ENCODE measurements around the gene CABP2.

Gene CABP2

DNA sequence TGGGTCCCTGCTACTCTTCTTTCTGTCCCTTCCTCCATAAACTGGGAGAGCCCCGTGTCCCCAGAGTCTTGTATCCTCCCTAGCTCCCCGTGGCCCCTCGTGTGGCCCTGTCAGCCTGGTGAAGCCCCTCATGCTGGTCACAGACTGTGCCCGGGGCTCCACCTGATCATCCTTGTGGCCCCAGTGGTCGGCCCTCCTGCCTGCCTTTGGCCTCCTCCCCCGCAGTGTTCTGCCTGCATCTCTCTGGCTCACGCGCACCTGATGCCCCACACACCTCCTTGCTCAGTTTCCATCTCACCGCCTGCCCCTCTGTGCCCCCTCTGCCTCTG, 1.2 kb upstream of the CABP2 start:
- H3K4me1 ChIP-seq (ENCODE audit: control insufficient read depth, insufficient read depth, low read length): no peaks in the 10 kb centered on the region
- H3K27ac ChIP-seq (ENCODE audit: extremely low read depth, low read depth, low read length): no peak overlapping the region
- ChIA-PET CTCF (no interaction called here), POLR2A (no interaction called here)
- H3K9me3 ChIP-seq (ENCODE audit: control insufficient read depth, insufficient read depth, low read depth, low read length): no peaks in the 10 kb centered on the region
- H3K36me3 ChIP-seq (ENCODE audit: control insufficient read depth in 2 of 2, insufficient read depth in 1 of 2, low read length in 2 of 2): no peaks in the 10 kb centered on the region
- TF ChIP-seq, protein P1, sequence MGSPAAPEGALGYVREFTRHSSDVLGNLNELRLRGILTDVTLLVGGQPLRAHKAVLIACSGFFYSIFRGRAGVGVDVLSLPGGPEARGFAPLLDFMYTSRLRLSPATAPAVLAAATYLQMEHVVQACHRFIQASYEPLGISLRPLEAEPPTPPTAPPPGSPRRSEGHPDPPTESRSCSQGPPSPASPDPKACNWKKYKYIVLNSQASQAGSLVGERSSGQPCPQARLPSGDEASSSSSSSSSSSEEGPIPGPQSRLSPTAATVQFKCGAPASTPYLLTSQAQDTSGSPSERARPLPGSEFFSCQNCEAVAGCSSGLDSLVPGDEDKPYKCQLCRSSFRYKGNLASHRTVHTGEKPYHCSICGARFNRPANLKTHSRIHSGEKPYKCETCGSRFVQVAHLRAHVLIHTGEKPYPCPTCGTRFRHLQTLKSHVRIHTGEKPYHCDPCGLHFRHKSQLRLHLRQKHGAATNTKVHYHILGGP (tag by site-specific recombination; IDR thresholded peaks at IDR 0.05): no peak
- TF ChIP-seq OSR2 (tag by site-specific recombination; IDR thresholded peaks at IDR 0.05) (no peak), ZNF302 (tag by site-specific recombination; IDR thresholded peaks at IDR 0.05; ENCODE audit: low read depth) (no peak), ZBTB20 (tag by site-specific recombination; IDR thresholded peaks at IDR 0.05) (no peak)
- TF ChIP-seq, protein P2, sequence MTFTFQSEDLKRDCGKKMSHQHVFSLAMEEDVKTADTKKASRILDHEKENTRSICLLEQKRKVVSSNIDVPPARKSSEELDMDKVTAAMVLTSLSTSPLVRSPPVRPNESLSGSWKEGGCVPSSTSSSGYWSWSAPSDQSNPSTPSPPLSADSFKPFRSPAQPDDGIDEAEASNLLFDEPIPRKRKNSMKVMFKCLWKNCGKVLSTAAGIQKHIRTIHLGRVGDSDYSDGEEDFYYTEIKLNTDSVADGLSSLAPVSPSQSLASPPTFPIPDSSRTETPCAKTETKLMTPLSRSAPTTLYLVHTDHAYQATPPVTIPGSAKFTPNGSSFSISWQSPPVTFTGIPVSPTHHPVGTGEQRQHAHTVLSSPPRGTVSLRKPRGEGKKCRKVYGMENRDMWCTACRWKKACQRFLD (tag by site-specific recombination; IDR thresholded peaks at IDR 0.05): no peak
- H3K4me3 ChIP-seq (ENCODE audit: low read depth, low read length): no peak overlapping the region

DNA sequence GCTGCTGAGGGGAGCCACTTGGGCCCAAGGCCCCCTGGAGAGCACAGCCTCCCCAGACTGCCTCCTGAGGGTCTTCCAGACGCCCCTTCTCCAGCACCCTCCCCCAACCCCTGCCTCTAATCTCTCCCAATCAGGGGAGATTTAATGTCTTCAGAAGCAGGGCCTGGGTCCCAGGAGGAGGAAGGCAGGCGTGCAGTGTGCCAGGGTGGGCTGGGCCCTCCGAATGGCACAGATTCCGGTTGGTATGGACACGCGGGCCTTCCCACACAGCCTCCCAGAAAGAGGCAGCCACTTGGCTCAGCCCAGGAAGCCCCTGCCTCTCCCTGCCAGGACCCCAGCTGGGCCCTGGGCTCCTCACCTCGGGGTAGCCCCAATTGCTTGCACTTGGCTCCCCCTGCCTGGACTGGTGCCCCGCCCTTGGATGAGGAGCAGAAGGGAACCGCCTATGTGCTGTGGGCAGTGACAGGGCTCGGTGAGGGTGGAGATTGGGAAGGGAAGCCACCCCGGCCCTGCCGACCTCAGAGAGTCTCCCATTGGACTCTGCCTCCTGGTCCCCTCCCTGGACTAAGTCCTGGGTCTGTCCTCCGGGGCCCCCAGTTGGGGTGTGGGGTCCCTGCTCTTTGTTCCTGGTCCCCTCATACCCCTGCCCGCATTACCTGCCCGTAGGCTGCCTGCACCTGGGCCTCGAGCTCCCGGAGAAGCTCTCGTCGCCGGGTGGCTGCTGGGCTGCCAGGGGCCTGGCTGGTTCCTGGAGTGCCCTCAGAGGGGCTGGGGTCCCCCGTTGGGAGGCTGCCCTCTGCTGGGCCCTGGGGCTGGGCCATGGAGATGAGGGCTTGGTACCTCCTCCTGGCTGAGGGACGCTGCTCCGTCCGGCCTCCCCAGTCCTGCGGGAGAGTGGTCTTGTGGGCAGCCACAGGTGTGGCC, 572 bp upstream of the CABP2 start:
- TF ChIP-seq KLF16 (tag by site-specific recombination; IDR thresholded peaks at IDR 0.05): no peak
- TF ChIP-seq, protein P3, sequence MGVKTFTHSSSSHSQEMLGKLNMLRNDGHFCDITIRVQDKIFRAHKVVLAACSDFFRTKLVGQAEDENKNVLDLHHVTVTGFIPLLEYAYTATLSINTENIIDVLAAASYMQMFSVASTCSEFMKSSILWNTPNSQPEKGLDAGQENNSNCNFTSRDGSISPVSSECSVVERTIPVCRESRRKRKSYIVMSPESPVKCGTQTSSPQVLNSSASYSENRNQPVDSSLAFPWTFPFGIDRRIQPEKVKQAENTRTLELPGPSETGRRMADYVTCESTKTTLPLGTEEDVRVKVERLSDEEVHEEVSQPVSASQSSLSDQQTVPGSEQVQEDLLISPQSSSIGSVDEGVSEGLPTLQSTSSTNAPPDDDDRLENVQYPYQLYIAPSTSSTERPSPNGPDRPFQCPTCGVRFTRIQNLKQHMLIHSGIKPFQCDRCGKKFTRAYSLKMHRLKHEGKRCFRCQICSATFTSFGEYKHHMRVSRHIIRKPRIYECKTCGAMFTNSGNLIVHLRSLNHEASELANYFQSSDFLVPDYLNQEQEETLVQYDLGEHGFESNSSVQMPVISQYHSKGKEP (tag by site-specific recombination; IDR thresholded peaks at IDR 0.05): no peak
- no peak for TF ChIP-seq REPIN1 (tag by site-specific recombination; IDR thresholded peaks at IDR 0.05; ENCODE audit: low read depth)
- TF ChIP-seq SP7 (tag by site-specific recombination; IDR thresholded peaks at IDR 0.05): no peak
- TF ChIP-seq, protein P4, sequence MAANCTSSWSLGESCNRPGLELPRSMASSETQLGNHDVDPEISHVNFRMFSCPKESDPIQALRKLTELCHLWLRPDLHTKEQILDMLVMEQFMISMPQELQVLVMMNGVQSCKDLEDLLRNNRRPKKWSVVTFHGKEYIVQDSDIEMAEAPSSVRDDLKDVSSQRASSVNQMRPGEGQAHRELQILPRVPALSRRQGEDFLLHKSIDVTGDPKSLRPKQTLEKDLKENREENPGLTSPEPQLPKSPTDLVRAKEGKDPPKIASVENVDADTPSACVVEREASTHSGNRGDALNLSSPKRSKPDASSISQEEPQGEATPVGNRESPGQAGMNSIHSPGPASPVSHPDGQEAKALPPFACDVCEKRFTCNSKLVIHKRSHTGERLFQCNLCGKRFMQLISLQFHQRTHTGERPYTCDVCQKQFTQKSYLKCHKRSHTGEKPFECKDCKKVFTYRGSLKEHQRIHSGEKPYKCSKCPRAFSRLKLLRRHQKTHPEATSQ (tag by site-specific recombination; IDR thresholded peaks at IDR 0.05): no peak
- no peak for TF ChIP-seq ZNF354C (tag by site-specific recombination; IDR thresholded peaks at IDR 0.05; ENCODE audit: borderline replicate concordance, low read depth)
- no peak for TF ChIP-seq ZNF48 (tag by site-specific recombination; IDR thresholded peaks at IDR 0.05)
- no peak for TF ChIP-seq ZNF837 (tag by site-specific recombination; IDR thresholded peaks at IDR 0.05)
- no peak for TF ChIP-seq KLF1 (tag by site-specific recombination; IDR thresholded peaks at IDR 0.05)
- H3K4me3 ChIP-seq (ENCODE audit: low read depth, low read length): no peak overlapping the region
- no peaks in the 10 kb centered on the region for H3K4me1 ChIP-seq (ENCODE audit: control insufficient read depth, insufficient read depth, low read length)
- POLR2A ChIA-PET: no interaction called here
- no peaks in the 10 kb centered on the region for H3K36me3 ChIP-seq (ENCODE audit: control insufficient read depth in 2 of 2, insufficient read depth in 1 of 2, low read length in 2 of 2)
- CTCF ChIA-PET: no interaction called here
- H3K27ac ChIP-seq (ENCODE audit: extremely low read depth, low read depth, low read length): no peak overlapping the region
- no peaks in the 10 kb centered on the region for H3K9me3 ChIP-seq (ENCODE audit: control insufficient read depth, insufficient read depth, low read depth, low read length)

DNA sequence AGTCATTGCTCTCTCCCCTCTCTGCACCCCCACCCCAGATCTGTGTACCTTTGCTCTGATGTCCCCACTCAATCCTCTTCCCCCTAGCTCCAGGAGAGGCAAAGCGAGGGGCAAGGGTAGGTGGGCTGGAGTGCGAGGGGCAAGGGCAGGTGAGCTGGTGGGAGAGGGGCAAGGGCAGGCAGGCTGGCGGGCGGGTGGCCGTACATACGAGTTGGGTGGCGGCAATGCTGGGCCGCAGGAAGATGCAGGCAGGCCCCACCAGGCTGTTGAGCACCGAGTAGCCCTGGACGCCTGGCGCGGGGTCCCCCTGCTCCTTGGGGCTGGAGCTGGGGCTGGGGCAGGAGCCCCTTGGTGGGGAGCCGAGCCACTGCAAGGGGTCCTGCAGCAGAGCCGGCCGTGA, 908 bp downstream of the CABP2 start:
- H3K36me3 ChIP-seq (ENCODE audit: control insufficient read depth in 2 of 2, insufficient read depth in 1 of 2, low read length in 2 of 2): no peaks in the 10 kb centered on the region
- H3K27ac ChIP-seq (ENCODE audit: extremely low read depth, low read depth, low read length): no peak overlapping the region
- H3K9me3 ChIP-seq (ENCODE audit: control insufficient read depth, insufficient read depth, low read depth, low read length): no peaks in the 10 kb centered on the region
- ChIA-PET POLR2A (no interaction called here), CTCF (no interaction called here)
- no peak overlapping the region for H3K4me3 ChIP-seq (ENCODE audit: low read depth, low read length)
- no peaks in the 10 kb centered on the region for H3K4me1 ChIP-seq (ENCODE audit: control insufficient read depth, insufficient read depth, low read length)
- TF ChIP-seq ZSCAN16 (tag by site-specific recombination; IDR thresholded peaks at IDR 0.05) (no peak), KLF10 (tag by site-specific recombination; IDR thresholded peaks at IDR 0.05) (no peak), KLF9 (tag by site-specific recombination; IDR thresholded peaks at IDR 0.05; ENCODE audit: low read depth) (no peak), GFI1B (tag by site-specific recombination; IDR thresholded peaks at IDR 0.05) (no peak)
- TF ChIP-seq, protein P5, sequence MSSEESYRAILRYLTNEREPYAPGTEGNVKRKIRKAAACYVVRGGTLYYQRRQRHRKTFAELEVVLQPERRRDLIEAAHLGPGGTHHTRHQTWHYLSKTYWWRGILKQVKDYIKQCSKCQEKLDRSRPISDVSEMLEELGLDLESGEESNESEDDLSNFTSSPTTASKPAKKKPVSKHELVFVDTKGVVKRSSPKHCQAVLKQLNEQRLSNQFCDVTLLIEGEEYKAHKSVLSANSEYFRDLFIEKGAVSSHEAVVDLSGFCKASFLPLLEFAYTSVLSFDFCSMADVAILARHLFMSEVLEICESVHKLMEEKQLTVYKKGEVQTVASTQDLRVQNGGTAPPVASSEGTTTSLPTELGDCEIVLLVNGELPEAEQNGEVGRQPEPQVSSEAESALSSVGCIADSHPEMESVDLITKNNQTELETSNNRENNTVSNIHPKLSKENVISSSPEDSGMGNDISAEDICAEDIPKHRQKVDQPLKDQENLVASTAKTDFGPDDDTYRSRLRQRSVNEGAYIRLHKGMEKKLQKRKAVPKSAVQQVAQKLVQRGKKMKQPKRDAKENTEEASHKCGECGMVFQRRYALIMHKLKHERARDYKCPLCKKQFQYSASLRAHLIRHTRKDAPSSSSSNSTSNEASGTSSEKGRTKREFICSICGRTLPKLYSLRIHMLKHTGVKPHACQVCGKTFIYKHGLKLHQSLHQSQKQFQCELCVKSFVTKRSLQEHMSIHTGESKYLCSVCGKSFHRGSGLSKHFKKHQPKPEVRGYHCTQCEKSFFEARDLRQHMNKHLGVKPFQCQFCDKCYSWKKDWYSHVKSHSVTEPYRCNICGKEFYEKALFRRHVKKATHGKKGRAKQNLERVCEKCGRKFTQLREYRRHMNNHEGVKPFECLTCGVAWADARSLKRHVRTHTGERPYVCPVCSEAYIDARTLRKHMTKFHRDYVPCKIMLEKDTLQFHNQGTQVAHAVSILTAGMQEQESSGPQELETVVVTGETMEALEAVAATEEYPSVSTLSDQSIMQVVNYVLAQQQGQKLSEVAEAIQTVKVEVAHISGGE (tag by site-specific recombination; conservative IDR thresholded peaks at IDR 0.05; ENCODE audit: low read depth): no peak
- TF ChIP-seq, protein P6, sequence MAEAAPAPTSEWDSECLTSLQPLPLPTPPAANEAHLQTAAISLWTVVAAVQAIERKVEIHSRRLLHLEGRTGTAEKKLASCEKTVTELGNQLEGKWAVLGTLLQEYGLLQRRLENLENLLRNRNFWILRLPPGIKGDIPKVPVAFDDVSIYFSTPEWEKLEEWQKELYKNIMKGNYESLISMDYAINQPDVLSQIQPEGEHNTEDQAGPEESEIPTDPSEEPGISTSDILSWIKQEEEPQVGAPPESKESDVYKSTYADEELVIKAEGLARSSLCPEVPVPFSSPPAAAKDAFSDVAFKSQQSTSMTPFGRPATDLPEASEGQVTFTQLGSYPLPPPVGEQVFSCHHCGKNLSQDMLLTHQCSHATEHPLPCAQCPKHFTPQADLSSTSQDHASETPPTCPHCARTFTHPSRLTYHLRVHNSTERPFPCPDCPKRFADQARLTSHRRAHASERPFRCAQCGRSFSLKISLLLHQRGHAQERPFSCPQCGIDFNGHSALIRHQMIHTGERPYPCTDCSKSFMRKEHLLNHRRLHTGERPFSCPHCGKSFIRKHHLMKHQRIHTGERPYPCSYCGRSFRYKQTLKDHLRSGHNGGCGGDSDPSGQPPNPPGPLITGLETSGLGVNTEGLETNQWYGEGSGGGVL (tag by site-specific recombination; IDR thresholded peaks at IDR 0.05): no peak

Measured in HEK293 (cell line).